Islet of Langerhans (tissue), 1 donor: ENCODE measurements around the gene HTR2C.
"Not testable (repeated sequence)": the region's sequence is repeated elsewhere in the genome, so short reads cannot be mapped to it uniquely, and the experiment has no call there.

Source experiments
- FAIRE-seq: peaks from one replicate; lab custom pipeline; 2011; peaks lifted over from hg19 to GRCh38; lab: Jason Lieb, UNC

Gene HTR2C

DNA sequence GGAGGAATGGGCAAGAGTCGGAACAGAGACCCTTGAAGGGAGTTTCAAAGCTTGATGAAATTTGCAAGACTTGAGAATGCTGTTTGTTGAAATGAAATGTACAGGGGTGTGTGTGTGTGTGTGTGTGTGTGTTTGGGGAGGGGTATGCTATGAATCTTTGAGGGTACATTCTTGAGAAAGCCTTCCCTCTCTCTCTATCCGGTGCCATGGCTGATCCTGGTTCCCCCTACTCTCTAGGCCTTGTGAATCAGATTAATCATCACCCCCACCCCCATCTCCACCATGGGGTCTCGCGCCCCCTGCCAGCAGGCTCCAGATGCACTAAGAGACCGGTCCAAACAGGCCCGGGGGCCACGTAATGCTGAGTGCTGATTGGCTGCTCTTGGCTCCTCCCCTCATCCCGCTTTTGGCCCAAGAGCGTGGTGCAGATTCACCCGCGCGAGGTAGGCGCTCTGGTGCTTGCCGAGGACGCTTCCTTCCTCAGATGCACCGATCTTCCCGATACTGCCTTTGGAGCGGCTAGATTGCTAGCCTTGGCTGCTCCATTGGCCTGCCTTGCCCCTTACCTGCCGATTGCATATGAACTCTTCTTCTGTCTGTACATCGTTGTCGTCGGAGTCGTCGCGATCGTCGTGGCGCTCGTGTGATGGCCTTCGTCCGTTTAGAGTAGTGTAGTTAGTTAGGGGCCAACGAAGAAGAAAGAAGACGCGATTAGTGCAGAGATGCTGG lies at the start of gene HTR2C:
Gene HTR2C (plus strand): TSS at position 441 of the 729 bp plus-strand sequence. CDS start 142,851 bp downstream, outside the sequence.
- FAIRE-seq = no peak

- FAIRE-seq = no peak
These were observed 3.5 kb upstream of the HTR2C start for GRCh38 chrX:114580336-114580735.

GRCh38 chrX:114581528-114582263 lies 2.2 kb upstream of the HTR2C start:
- no peak for FAIRE-seq

DNA sequence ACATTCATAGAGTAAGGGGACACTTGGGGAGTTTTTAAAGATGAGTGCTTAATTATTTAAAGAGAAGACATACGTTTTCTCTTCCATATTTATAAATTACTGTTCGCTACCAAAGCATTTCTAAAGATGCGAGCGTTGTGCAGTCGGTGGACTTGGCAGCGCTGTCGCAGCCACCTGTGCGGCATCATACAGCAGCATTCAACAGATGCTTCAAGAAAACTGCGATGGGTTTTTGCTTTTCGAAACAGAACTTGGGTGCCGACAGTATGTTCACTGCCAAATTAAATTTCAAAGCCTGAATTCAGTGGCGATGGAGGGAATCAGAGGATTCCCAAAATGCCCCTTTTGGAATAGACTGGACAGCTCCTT lies 1.6 kb upstream of the HTR2C start:
- FAIRE-seq = no peak

DNA sequence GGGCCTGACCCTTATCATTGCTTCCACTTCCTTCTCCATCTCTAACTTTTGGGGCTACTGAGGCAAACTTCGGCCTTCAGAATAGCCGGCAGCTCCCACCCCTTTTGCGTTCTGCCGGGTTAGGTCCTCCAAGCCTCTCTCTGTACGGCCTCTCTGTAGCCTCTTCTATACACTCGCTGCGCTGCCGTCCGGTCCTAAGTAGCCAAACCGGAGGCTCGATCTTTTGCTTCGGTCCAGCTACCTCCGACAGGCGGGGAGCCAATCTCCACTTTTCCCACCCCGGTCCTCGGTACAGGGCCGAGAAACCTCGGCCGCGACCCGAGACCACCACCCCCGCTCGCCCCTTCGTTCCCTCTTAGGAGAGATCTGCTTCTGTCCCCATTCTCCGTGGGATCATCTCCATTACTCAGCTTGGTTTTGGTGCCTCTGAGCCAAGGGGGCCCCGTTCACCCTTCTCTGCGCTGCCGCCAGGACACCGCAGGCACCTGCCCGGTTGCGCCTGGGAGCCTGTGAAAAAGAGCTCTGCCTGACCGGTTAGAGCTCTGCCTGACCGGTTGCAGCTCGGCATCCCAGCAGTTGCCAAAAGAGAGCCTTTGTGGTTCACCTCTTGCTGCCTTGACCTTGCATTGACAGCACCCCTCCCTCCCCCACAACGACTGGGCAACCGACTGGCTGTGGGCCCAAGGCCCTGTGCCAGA lies 1.0 kb upstream of the HTR2C start:
- no peak for FAIRE-seq

- FAIRE-seq = no peak
These were observed 573 bp downstream of the HTR2C start for GRCh38 chrX:114584375-114584943.

DNA sequence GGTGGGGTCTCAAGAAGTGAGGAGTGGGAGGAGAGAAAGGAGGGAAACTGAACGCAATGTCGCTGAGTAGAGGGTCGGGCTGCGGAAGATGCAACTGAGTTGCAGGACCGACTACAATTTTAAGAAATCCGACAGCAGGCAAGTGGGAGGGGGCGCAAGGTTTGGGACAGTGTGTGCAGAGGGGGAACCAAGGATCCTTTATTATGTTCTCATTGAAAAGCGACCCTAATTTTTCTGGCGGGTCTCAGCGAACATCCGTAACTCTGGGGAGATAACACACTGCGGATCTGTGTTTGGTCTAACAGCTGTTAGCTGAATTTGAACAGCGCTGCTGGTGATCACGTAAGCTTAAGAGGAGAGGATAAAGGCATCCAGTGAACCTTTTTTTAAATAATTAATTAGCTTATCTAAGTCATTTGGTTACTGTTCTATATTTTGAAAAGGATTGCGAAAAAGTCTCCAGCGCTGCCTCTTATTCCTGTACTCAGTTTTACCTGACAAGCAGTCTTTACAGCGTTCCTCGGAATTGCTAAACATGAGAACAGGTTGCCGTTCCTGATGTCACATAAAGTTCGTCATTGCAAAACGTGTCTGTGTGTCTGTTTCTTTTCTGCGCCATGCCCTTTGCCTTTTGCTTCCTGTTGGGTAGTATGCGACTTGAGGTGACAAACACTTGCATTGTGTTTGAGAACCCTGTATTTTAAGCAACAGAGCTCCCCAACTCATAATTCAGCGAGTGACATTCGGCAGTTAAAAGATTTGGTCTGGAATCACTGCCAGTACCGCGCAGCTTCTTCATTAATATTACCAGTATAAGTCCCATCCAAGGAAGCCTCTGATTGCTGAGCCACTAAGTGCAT lies 1.3 kb downstream of the HTR2C start:
- no peak for FAIRE-seq

- no peak for FAIRE-seq
These were observed 7.2 kb downstream of the HTR2C start for GRCh38 chrX:114591121-114591520.

GRCh38 chrX:114599305-114599704 lies 15.4 kb downstream of the HTR2C start:
- FAIRE-seq = no peak

GRCh38 chrX:114599911-114600310 lies 16.0 kb downstream of the HTR2C start:
- no peak for FAIRE-seq

- not testable (repeated sequence) for FAIRE-seq
These were observed 22.7 kb downstream of the HTR2C start for GRCh38 chrX:114606619-114607018.

GRCh38 chrX:114611018-114611619 lies 27.2 kb downstream of the HTR2C start:
- FAIRE-seq = no peak

DNA sequence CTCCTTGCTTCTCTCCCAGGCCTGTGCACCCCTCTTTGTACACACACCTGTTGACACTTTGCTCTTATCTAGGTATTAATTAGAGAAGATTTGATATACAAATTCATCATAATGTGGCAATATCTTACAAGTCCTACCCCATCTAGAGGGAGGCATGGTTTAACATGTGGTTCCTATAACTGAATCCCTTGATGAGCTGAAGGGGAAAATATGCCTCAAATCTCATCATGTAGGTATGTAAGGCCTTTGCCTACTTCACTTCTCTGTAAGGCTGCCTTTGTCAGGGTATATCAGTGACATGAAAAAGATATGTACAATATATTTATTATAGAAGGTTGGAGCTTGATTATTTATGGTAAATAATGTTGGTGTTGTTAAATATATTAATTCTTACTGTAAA lies 31.9 kb downstream of the HTR2C start:
- no peak for FAIRE-seq

GRCh38 chrX:114619874-114620273 lies 36.0 kb downstream of the HTR2C start:
- FAIRE-seq = peak; percentile 90

DNA sequence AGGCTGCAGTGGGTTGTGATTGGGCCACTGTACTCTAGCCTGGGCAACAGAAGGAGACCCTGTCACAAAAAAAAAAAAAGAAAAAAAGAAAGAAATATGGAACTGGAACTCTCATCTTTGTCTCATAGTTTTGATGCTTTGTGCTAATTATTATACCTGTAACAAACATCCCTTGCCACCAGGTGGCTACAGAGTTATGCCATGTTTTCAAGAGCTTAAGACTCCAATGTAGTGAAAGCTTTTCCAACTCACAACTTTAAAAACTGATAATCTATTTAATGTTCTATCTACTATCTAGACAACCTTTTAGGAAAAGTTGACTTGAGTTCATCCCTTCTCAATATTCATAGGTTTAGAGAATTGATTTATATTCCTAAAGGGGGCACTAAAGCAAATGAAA lies 42.4 kb downstream of the HTR2C start:
- FAIRE-seq = no peak

GRCh38 chrX:114635986-114636385 lies 52.1 kb downstream of the HTR2C start:
- FAIRE-seq = no peak

- FAIRE-seq = no peak
These were observed 66.5 kb downstream of the HTR2C start for GRCh38 chrX:114650351-114650750.

DNA sequence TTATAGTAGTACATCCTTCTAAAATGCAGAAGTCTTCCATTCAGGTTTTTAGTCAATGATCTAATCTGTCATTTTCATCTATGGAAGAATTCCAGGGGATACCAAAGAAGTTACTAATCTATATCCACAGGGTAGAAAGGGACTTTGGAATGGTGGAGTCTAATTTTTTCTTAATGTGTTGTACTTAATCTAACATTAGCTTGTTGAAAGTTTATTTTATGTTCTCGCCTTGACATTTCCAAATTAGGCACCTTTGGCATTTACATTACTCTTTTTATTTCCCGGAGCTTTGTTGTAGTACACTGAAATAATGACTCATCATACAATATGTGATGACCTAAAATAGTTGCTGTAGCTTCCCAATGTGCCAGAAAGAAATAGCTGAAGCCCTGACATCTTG lies 91.5 kb downstream of the HTR2C start:
- no peak for FAIRE-seq

DNA sequence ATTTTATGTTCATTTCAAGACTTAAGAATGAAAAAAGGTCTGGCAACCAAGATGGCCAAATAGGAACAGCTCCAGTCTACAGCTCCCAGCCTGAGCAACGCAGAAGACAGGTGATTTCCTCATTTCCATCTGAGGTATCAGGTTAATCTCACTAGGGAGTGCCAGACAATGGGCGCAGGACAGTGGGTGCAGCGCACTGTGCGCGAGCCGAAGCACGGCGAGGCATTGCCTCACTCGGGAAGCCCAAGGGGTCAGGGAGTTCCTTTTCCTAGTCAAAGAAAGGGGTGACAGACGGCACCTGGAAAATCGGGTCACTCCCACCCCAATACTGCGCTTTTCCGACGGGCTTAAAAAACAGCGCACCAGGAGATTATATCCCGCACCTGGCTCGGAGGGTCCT lies 116.6 kb downstream of the HTR2C start:
- not testable (repeated sequence) for FAIRE-seq

DNA sequence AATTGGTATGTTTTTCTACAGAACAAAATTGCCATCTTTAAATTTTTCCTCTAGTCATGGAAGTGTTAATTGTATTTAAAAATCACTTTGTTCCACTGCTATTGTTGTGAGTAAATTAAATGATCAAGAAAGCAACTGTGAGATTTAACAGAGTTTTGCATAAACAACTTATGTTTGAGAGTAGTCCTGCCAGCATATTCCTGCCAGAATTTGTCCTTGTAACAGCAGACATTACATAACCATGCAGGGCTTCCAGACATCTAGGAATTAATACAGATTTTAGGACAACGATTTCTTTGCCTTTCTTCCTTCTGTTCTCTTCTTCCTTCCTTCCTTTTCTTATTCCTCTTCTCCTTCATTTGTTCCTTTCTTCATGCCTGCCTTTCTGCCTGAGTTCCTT lies 125.5 kb downstream of the HTR2C start:
- no peak for FAIRE-seq

DNA sequence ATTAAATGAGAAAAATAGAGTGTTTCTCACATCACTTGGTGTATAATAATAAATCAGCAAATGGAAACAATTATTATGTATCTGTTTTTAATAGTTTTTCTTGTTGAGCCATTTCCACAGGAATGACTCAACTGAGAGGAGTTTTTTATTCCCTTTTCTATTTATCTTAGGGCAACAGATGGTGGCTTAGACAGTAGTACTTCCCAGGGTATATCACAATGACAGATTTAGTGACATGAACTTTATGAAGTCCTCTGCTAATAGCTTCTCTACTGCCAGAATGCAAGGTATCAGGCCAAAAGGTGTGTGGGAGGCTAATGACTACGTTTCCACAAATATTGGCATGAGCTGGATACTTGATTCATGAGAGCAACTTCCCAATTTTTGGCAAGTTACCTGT lies 126.7 kb downstream of the HTR2C start:
- FAIRE-seq = no peak

- FAIRE-seq = no peak
These were observed 128.6 kb downstream of the HTR2C start for GRCh38 chrX:114712466-114712865.
